UCSD-AML1 (cell line): ENCODE data around the gene DAPK2.
A peak's percentile ranks its signal among the peaks of the same experiment; 100 is the strongest.

Experiments used
- DNase-seq: peaks from one replicate; lab custom pipeline; 2025; ENCODE audit not compliant: unreplicated experiment; lab: John Stamatoyannopoulos, UW

DAPK2 gene

DNA sequence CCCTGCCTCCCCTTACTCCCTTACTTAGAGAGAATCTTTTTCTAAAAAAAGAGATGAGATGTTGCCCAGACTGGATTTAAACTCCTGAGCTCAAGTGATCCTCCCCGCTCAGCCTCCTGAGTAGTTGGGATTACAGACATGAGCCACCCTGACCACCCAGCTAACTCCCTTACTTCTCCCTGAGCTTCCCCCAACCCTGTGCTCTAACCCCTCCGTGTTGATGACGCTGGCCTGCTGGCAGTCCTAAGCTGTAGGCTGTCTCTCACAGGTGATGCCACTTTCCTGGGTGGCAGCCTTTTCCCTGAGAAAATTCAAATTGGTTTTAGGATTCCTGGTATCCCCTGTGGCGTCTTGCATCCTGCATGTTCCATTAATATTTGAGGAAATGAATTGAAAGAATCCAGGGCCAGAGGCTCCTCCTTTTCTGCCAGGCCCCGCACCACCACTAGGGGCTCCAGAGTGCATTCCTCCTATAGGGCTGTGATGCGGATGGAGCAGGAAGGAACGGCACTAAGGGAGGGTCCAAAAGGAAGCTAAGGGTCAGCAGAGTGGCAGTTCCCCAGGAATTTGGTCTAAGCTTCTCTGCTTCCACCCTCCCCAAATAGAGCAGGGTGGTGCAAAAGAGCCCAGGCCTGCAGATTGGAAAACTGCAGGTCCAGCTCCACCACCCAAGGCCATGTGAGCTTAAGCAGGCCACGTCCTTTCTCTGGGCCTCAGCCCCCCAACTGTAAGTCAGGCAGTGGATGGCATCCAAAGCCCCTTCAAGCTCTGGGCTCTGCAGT lies 101.1 kb downstream of the DAPK2 start:
- DNase-seq, result peak; percentile 79

DNA sequence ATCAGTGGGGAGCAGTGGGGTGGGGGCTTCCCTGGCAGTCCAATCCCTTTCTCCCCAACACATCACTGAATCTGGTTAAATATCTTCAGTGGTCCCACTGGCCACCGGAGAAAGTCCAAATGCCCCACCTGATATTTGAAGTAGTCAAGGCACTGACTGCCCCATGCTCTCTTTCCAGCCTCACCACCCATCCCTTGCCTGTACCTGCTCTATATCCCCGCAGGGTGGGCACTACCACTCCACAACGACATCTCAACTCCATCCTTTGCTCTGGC lies 101.7 kb downstream of the DAPK2 start:
- DNase-seq, result no peak

DNA sequence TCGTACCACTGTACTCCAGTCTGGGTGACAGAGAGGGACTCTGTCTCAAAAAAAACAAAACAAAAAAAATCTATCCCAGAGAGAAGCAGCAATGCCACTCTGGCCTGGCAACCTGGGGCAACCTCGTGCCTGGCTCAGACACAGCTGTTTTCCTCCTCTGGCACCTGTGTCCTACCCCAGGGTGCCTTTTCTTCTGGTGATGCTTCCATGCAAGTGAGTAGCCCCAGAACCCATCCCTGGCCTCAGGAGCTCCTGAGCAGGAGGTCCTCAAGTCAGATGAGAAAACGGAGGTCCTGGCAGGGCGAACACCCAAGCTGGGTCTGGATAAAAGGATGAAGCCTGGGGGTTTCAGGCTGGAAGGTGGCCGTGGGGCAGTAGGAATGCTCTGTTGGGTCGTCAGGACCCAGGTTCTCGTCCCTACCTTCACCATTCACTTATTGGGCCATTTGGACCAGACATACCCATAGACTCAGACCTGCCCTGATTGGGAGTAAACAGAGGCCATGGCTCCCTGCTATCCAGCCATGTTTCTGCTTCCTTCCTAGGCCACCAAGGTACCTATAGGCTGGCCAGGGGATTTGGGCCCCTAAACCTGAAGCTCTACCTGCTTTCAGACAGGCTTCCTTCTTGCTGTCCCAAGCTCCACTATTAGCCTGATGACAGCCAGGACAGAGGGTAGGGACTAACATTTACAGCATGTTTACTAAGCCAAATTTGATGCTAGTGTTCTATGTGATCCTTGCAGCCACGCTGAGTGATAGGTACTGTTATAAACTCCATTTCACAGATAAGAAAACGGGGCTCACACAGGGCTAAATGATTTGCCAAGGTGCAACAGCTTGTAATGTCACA lies 102.2 kb downstream of the DAPK2 start:
- DNase-seq, result no peak

DNA sequence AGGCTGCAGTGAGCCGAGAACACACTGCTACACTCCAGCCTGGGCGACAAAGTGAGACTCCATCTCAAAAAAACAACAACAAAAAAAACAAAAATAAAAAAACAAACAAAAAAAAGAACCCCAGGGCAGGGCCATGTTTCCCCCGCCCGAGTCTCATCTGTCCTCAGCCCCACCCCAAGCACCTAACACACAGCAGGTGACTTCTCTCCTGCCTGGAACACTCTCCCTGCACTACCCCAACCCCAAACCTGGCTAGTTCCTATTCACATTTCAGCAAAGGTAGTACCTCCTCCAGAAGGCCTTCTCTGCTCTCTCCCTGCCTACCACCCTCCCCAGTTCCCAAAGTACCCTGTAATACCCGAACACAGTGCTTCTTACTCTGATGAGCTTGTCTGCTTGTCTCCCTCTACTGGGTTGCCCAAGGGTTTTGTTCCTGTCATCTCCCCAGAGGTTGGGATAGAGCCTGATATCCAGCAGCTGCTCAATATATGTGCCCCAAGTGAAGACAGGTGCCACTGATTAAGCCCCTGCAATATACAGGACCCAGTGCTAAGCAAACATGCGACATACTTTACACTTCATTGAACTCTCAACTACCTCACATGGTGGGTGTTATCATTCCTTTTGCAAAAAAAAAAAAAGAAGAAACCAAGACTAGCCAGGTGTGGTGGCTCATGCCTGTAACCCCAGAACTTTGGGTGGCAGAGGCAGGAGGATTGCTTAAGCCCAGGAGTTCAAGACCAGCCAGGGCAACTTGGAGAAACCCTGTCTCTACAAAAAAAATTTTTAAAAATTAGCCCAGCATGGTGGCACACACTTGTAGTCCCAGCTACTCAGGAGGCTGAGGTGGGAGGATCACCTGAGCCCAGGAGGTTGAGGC lies 103.6 kb downstream of the DAPK2 start:
- DNase-seq, result no peak

DNA sequence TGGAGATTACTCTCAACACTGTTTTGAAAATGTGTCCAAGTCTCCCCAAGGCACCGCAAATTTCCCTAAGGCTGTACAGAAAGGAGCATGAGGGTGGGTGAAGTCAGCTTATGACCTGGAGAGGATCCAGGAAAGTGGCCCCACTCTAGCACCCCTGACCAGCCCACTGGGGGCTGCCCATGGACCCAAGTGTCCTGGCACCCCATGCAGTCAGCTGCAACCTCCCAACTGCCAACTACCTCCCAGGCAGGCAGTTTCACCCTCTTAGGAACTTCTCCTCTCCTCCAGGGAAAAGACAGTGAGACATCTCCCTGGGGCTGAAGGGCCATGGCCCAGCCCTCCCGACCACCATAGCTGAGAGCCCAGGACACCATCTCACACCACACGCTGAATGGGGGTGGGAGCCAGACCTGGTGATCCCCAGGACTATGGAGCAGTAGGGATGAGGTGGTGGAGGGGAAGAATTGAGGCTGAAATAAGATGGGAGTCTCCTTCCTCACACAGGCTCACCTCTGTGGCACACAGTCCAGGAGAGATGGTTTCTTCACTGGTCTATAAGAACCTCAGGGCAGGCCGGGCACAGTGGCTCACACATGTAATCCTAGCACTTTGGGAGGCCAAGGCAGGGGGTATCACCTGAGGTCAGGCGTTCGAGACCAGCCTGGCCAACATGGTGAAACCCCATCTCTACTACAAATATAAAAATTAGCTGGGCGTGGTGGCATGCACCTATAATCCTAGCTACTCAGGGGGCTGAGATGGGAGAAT lies 104.4 kb downstream of the DAPK2 start:
- DNase-seq, result no peak

DNA sequence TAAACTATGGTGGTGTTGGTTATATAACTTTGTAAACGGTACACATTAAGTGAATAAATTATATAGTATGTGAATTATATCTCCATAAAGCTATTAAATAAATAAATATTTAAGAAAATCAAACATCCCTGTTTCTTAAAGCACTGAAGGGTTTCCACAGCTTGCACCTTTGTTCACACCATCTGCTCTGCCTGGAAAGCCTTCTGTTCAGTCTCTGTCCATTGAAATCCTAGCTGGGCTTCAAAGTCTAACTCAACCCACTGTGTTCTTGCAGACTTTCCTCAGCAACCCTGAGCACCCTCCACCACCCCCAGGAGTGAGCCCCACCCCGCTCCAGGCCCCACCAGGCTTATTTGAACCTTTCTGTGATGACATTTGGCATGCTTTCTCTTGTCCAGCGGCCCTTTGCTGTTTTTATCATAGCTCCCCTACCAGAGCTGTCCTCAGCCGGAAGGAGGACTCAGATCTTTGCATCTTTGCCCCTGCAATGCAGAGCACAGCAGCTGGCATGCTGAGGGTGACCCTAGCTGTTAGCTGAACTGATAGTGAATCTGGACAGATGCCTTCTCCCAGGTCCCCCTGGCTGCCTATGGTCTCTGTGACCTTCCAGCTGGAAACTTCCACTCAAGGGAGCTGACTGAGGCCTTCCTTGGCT lies 105.2 kb downstream of the DAPK2 start:
- DNase-seq, result no peak

DNA sequence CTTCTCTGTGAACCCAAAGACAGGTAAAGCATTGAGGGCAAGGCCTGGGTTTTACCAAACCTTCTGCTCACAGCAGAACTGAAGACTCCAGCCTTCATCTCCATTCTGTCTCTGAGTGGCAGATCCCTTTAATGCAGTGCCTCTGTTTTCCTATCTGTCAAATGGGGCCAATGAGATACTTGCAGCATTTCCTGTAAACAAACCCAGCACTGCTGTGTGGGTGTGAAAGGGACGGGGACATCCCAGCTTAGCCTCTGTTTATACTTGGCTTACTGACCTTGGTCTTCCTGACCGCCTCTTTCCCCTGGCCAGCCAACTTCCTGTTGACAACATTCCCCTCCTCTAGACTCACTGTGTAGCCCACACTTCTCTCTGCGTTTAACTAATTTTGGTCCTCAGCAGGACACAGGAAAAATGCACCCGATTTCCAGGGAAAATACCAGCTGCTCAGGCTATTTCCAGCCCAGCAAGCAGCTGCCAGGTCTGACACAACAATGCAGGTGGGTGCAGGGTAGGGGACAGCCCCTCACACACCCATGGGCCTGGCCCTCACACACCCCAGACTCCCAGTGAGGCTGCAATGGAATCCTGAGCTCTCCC lies 106.7 kb downstream of the DAPK2 start:
- DNase-seq, result peak; percentile 43

DNA sequence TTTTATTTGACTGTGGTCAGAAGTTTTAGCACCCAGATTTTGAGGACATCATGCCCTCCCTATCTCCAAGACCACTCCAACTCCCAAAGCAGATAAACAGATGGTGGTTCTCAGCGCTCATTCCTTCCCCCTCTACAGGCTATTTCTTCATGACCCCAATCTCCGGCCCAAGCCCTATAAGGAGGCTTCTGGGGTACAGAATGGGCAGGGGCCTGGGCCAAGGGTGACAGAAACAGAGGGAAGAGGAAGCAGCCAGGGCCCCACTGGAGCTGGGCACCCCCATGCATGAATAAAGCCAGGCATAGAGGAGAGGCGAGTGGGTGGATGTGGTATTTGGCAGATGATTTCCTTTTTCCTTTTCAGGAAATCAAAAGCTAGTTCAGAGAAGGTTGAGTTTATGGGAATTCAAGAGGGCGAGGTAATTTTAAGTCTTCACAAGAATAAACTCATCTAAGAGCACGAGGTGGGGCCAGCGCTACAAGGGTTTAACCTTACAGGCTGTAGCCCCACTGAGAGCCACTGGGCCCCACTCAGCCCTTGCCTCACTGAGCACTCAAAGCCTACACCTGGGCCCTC lies 107.7 kb downstream of the DAPK2 start:
- peak; percentile 67 for DNase-seq

DNA sequence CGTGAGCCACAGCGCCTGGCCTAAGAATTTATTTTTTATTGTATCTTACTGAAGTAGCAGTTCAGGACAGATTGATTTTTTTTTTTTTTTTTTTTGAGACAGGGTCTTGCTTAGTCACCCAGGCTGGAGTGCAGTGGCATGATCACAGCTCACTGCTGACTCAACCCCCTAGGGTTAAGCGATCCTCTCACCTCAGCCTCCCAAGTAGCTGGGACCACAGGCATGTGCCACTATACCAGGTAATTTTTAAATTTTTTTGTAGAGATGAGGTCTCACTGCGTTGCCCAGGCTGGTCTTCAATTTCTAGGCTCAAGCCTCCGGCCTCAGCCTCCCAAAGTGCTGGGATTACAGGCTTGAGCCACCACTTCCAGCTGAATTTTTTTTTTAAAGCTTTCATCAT lies 112.8 kb downstream of the DAPK2 start:
- no peak for DNase-seq

DNA sequence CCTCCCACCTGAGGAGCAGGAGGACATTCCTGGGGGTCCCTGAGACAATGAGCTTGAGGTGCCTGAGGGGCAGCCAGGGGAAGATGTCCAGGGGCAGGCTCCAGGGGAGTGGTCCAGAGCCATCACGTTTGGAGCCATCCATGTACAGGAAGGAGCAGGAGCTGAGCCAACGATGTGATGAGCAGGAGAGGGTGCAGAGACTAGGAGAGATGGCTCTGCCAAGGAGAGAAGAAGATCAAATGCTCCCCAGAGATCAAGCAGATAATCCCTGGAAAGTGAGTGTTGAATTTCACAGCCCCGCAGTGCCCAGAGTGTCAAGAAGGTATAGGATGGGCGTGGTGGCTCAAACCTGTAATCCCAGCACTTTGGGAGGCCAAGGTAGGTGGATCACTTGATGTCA lies 114.7 kb downstream of the DAPK2 start:
- no peak for DNase-seq

DNA sequence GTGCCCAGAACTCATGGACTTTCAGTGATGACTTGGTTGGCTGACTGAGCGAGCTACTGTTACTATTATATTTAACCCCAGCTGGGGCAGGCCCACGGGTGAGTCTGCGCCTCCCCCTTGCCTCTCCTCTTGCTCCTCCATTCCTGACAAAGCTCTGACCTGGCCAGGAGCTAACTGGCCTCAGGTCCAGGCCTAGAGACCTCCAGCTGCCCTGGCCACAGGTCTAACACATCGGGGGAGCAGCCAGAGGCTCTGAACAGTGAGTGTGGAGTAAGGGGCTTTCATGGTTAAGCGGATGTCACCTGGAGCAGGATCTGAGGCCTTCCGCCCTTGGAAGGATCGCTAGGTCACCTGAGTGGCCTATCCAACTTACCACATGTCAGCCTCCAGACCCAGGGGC lies 116.3 kb downstream of the DAPK2 start:
- no peak for DNase-seq

DNA sequence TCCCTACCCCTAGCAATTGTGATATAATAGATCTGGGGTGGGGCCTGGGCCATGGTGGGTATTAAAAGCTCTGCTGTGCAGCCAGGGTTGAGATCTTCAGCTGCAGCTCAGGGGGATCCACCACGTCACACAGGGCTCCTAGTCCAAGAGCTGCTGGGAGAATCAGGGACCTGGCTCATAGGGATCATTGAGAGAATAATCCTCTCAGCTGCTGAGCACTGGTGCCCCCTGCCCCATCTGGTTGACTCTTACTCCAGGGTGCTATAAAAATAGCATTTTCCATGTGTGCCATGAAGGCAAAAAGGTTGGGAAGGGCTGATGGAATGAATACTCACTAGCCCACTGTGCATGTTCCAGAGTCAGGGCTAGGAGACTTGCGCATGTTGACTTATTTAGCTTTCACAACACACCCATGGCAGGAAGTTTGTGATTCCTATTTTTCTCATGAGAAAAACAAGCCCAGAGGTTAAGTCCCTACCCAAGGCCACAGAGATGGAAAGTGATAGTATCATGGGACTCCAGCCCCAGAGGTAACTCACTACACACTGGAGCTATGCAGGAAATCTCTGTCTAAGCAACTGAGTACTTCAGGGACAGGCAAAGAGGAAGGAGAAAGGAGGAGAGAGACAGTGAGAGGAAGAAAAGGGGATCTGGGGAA lies 118.0 kb downstream of the DAPK2 start:
- no peak for DNase-seq

DNA sequence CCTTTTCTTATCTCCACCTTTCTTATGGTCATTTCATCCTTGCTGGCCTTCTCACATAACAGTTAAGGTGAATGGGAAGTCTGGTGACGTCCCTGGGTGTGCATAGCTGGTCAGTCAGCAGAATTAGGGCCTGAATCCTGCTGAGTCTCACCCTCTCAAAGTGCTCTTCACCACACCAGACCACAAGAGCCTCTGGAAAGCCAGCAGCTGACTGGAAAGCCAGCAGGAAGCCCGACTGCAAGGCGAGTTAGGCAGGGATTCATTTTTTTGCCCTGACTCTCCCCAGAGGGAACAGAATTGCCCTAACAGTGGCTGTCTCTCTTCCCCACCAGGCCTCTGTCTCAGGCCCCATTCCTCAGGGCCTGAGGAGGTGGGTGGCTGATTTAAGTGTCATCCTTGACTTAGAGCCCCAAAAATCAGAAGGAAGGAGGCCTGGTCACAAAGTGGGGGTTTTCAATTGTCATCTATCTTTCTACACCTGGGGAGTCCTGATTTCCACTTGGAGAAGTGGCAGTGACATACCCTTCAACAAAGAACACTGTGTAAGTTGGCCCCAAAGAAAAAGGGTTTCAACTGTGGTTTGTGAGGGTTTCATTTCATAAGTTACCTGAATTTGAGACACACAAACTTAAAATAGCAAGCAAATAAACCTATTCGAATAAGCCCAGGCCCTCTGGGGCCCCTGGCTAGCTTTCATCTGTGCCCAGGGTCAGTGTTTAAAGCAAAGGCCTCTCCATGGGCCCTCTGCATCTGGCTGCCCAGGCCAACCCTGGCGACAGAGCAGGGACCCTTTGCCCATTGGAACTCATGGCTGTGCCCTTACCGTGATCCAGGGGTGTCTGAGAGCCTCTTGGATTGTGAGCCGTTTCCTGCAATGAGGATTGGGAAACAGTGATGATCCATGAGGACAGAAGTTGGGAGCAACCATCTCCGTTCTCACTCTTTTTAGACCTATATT lies 122.0 kb downstream of the DAPK2 start:
- DNase-seq, result no peak

DNA sequence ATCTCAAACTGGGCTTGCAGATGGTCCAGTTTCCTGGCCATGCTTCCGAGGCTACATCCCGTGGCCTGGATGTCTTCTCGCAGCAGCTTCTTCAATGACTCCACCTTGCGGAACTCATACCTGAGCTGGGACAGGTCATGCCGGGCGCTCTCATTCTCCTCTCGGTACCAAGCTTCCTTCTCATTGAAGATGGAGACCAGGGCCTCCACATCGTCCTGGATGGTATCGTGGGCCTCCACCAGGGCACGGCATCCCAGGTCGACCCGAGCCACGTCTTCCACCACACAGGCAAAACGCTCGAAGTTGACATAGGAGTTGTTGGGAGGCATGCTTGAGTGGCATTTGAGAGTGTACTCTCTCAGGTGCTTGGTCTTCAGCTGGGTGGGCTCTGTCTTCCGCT lies 123.4 kb downstream of the DAPK2 start:
- DNase-seq, result no peak

DNA sequence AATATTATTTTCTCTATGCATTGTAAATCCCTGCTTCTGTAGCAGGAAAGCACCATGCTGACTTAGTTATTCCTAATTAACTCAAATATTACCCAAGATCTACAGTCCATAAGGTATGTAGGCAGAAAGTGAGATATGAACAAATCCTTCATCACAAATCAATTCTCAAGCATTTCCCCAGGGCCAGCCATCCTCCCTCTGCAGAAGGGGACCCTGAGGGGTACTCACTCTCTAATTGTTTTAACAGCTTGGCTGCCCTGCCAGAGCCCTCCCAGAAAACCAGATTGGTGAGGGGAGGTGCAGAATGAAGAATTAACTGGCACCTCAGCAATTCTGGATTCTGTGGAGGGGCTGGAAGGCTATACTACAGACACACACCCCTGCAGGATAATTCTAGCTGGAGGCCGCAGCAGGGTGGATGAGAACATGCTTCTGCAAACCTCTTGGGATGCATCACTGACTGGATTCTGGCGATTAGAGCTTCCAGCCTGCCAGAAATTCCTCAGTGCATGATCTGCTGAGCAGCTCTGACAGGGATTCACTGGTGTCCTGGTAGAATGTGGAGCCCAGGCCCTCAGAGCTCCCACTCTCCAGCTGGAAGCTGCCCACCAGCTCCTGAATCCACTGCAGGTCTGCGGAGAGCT lies 123.9 kb downstream of the DAPK2 start:
- no peak for DNase-seq

DNA sequence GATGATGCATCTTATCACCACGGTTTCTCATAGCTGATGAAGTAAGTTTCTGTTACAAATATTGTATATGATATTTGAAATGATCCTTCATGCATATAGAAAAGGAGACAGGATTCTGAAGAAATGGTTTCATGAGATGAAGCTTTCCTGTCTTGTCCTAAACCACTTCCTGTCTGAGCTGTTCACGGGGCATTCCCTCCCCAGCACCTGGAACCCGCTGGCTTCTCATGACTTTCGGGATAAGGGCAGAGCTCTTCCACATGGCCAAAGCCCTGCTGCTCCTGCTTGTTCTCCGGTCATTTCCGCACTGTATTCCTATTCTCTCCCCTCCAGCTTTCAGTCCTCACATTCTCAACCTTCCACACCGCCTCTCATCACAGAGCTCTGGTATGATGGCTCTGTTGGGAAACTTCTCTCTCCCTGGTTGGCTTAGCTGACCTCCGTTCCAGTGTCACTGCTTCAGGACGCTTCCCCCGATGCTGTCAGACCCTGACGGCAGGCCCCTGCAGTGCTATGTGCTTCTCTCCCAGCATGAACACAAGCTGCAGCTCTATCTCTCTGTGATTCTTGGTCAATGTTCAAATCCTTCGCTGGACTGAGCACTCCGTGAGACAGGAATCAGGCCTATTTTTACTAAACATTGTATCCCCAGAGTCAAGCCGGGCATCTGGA lies 125.6 kb downstream of the DAPK2 start:
- DNase-seq, result no peak

DNA sequence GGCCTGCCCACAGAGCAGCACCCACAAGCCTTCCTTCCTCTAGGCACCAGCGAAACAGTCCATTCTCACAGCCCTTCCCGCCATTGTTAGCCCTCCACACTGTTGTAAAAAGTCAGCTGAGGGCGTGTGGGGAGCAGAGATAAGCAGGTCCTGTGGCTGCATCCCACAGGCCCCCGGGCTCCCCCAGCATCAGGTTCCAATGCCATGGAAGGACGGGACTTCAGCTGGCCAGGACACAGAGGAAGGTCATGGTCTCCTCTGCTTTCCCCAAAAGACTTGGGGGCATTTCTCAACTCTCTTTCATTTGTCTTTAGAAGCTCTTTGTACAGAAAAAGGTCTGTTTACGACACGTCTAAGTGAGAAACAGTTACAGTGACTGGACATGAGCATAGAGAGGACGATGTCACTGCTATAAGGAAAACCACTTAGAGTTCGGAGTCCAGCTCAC lies 127.4 kb downstream of the DAPK2 start:
- no peak for DNase-seq
